HG03571 (cell line): ENCODE data around the gene ABHD3.
"Not testable (repeated sequence)": the region's sequence is repeated elsewhere in the genome, so short reads cannot be mapped to it uniquely, and the experiment has no call there.

ENCODE experiments used
- ATAC-seq: cut with Tn5 transposase; IDR thresholded peaks from one replicate; pipeline ENCODE4 v1.9.1; 2021; ENCODE audit not compliant: unreplicated experiment

Gene ABHD3

GRCh38 chr18:21706386-21706865, 1.9 kb upstream of the ABHD3 start:
- ATAC-seq, result no peak

DNA sequence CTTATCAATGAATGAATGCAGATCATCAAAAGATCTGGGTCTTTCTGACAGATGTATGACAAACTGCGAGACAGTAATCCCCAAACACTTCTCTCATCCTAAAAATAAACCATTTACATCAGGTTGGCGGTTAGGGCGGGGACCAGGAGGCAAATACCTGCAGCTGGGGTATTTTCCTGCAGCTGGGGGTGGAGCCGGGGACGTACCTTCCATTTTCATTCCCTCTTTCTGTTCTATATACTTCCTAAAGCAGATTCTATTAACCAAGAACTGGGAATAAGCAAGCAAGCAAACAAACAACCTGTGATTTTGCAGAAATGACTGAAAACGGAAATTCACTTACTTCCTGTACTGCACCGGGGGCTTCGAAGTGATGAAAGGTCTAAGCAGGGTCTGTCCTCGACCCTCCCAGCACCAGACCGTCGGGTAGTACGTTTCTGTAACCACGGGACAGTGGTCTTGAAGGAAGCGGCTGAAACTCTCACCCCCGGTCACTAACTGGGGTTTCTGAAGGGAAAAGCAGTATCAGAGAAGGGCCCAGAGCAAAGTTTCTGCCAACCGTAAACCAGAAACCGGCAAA, 1.2 kb downstream of the ABHD3 start:
- ATAC-seq, result no peak

GRCh38 chr18:21702602-21703001, 2.0 kb downstream of the ABHD3 start:
- ATAC-seq, result no peak

- ATAC-seq, result no peak
Observed at GRCh38 chr18:21701621-21702020, 3.0 kb downstream of the ABHD3 start.

- ATAC-seq, result no peak
Observed at GRCh38 chr18:21700528-21701075, 4.0 kb downstream of the ABHD3 start.

- no peak for ATAC-seq
Observed at GRCh38 chr18:21693322-21693721, 11.3 kb downstream of the ABHD3 start.

DNA sequence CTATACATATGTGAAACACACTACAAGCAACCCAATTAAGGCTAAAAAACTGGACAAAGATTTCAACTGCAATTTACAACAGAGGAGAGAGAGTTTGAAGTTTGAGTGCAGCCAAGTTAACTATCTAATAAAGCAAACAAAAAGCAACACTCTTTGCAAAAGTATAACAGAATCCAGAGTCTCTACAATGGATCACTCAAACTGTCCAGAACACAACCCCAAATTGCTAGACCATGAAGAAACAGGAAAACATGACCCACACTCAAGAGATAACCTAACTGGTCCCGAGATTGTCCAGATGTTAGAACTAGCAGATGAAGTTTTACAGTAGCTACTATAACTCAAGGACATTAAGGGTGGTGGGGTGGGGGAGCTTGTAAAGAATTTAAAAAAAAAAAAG, 14.8 kb downstream of the ABHD3 start:
- ATAC-seq, result no peak

- no peak for ATAC-seq
Observed at GRCh38 chr18:21686282-21687105, 18.1 kb downstream of the ABHD3 start.

GRCh38 chr18:21685556-21685981, 19.0 kb downstream of the ABHD3 start:
- peak; percentile 80 for ATAC-seq

DNA sequence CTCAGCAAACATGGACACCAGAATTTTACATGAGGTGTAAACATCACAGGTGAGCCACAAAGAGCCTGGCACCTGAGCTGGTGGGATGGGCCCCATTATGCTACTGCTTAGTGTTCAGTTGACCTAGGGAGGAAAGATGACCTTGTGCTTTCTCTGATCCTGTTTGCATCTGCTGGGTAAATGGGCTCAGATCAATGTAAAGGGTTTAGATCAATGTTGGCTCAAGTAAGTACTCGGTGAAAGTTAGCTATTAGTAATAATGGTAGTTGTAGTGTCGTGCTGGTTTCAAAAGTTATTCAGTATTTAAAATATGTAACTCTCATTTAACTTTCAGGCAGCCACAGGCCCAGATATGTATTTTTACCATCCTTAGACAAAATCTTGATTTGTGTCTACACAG, 19.8 kb downstream of the ABHD3 start:
- ATAC-seq, result peak; percentile 70

- ATAC-seq, result no peak
Observed at GRCh38 chr18:21682371-21683051, 22.1 kb downstream of the ABHD3 start.

DNA sequence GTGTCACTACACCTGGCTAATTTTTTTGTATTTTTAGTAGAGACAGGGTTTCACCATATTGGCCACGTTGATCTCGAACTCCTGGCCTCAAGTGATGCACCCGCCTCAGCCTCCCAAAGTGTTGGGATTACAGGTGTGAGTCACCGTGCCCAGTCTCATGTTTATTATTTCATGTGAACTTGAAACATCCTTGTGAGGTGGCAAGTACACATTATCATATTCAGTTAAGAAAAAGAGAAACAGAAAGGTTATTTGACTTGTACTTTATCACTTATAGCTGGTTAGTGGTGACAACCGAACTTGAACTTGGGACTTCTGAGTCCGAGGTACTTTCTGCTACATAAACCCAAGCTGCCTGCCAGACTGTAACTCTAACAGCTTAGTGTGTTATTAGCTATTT, 24.4 kb downstream of the ABHD3 start:
- no peak for ATAC-seq

DNA sequence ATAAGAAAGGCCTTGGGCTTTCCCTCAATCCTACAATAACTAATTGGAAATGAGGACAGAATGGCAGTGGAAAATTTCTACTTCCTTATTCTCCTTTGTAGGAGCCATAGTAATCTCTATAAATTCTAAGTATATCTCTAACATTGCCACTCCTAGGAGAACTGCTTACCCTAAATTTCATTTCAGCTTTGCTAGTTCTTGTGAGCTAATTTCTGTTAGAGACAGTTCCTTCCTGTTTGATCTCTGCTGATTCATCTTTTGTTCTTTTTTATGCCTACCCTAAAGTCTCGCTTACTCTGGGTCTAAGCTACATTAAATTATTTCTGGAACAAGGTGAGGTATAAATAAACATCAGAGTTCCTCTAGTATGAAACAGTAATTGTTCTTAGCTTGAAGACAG, 25.7 kb downstream of the ABHD3 start:
- ATAC-seq, result no peak

- ATAC-seq, result not testable (repeated sequence)
Observed at GRCh38 chr18:21675354-21675753, 29.2 kb downstream of the ABHD3 start.

DNA sequence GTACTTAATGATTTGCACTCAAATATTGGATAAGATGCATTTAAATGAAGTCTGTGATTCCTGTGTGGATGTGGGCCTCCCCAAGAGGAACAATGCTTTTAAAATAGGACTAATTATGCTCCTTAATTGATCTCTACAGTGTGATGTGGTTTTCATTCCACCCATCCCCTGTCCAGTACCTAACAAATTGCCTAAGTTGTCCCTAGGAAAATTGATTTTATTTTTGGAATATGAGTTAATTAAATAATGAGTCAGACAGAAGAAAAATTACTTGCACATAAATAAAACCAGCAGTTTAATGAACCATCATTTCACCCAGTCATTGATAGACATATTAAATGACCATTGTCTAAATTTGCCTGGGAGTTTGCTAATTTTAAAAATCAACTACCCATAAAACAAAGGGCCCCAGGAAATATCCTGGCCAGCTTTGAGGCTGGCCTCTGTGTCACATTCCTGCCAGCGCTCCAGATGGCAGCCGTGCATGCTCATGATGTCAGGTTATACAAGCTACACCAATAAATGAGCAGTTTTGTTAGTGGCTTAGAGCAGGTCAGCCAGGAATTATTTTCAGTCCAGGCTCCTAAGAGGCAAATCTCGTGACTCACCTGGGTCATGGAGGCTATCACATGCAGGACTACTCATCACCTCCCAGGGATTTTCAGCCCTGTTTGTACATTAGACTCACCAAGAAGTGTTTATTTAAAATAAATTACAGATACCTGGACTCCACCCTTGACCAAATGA, 31.9 kb downstream of the ABHD3 start:
- ATAC-seq, result no peak

GRCh38 chr18:21669736-21670285, 34.8 kb downstream of the ABHD3 start:
- ATAC-seq, result no peak

GRCh38 chr18:21664069-21664468, 40.5 kb downstream of the ABHD3 start:
- ATAC-seq, result no peak

- no peak for ATAC-seq
Observed at GRCh38 chr18:21663578-21663977, 41.0 kb downstream of the ABHD3 start.

- ATAC-seq, result no peak
Observed at GRCh38 chr18:21662581-21662980, 42.0 kb downstream of the ABHD3 start.

- no peak for ATAC-seq
Observed at GRCh38 chr18:21660078-21660477, 44.5 kb downstream of the ABHD3 start.

- ATAC-seq, result no peak
Observed at GRCh38 chr18:21656402-21656801, 48.2 kb downstream of the ABHD3 start.
